Activated CD4-positive, alpha-beta T cell treated with anti-CD3 and anti-CD28 coated beads for 36 hours (primary cell): ENCODE data around the gene FANCI. TPM values are rescaled to one million over a fixed set of nuclear protein-coding genes. Genes with fewer than 3 reads are reported as not detected.

Experiments
- ATAC-seq: fragments of 200-7000 bp; cut with Tn5 transposase; one replicate; pipeline ENCODE4 v1.10.0; 2021; ENCODE audit warnings: mild to moderate bottlenecking, moderate library complexity
- CTCF ChIA-PET: fragments of 350-600 bp; sonication (Branson Sonifier 250); formaldehyde crosslinking; loops from one replicate; lab custom pipeline; 2021; ENCODE audit warnings: antibody characterized with exemption; lab: Charles Lee
- POLR2A ChIA-PET: fragments of 350-600 bp; sonication (Branson Sonifier 250); formaldehyde crosslinking; loops from one replicate; lab custom pipeline; 2021; ENCODE audit warnings: antibody characterized with exemption, inconsistent platforms; lab: Charles Lee
- DNase-seq: peaks from one replicate; pipeline ENCODE4 v3.0.0-alpha.2; 2020
- H3K27ac Mint-ChIP-seq: one replicate; pipeline ENCODE4 v1.8.0; 2021; ENCODE audit warnings: mixed read lengths
- H3K27me3 Mint-ChIP-seq: one replicate; pipeline ENCODE4 v1.8.0; 2021; ENCODE audit warnings: mixed read lengths
- H3K36me3 Mint-ChIP-seq: one replicate; pipeline ENCODE4 v1.8.0; 2021; ENCODE audit warnings: low read depth, mixed read lengths
- H3K4me1 Mint-ChIP-seq: one replicate; pipeline ENCODE4 v1.8.0; 2021; ENCODE audit warnings: mixed read lengths
- H3K4me3 Mint-ChIP-seq: one replicate; pipeline ENCODE4 v1.8.0; 2021; ENCODE audit warnings: mild to moderate bottlenecking, moderate library complexity, mixed read lengths
- H3K9me3 Mint-ChIP-seq: one replicate; pipeline ENCODE4 v1.8.0; 2021; ENCODE audit warnings: low read depth, mixed read lengths
- intact Hi-C, 2 experiments: fragments of 100-400 bp; cut with DNase I in 1 of 2; cut with micrococcal nuclease in 1 of 2; formaldehyde crosslinking; loops; one replicate each; pipeline versions ENCODE4 v1.14.2 to v1.15.1; 2022 to 2024; cut with DNase I, micrococcal nuclease
- total RNA-seq, 2 experiments: library from RNA; stranded (reverse); gene quantifications; one replicate each; pipeline ENCODE4 v1.2.3, GENCODE V29; 2021

FANCI gene
- total RNA-seq, 2 experiments from 2014 or later: 150 to 199 TPM

DNA sequence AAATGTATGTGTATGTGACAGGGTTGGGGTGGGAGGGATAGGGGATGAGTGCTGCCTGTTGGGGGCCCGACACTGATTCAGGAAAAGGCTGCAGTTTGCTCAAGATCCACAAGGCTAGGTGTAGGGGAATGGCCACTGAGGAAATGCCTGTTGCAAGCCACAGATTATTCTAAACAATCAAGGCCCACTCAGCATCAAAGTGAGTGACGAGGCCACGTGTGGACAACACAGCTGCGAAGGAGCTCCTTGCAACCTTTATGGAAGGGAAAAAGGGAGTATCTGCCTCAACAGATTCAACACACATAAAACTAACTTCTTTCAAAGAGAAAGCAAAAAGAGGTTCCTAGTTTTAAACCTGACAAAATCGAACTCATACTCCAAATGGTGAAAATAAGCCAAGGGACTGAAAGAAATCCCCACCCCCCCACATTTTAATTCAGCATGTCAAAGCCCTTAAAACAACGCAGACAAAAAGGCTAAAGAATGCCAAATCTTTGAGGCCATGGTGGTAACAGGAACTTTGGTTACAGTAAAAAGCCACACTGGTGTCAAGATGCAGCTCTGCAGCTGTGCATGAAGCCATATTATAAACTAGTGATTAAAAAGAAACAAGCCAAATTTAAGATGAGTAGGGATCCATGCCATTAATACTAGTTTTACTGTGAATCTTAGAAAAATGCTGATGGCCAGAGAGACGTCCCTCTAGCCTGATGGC, 87.3 kb downstream of the FANCI start:
- peaks cover 2% of the 10 kb centered on the region for H3K27me3 Mint-ChIP-seq
- no peaks in the 10 kb centered on the region for H3K9me3 Mint-ChIP-seq
- CTCF ChIA-PET: interaction anchor here (0.9 to 2.0 kb wide), 3 partner anchors 27 to 124 kb away, joined by 3 to 7 read pairs (median 4); no protein-coding TSS in a partner anchor
- no peak for ATAC-seq
- intact Hi-C loops: loop anchor here in 1 of 2 experiments (5.0 to 10.0 kb wide), 4 partner anchors 264 to 1264 kb away; partner anchors contain the start of genes AEN and HAPLN3
- no peak for DNase-seq
- H3K4me3 Mint-ChIP-seq: peak overlapping the region; percentile 52
- POLR2A ChIA-PET: interaction anchor here (0.6 to 1.1 kb wide), 2 partner anchors 9 to 220 kb away, joined by 3 read pairs; no protein-coding TSS in a partner anchor
- H3K4me1 Mint-ChIP-seq: peaks cover 59% of the 10 kb centered on the region
- H3K36me3 Mint-ChIP-seq: peaks cover 72% of the 10 kb centered on the region
- H3K27ac Mint-ChIP-seq: peak overlapping the region; percentile 52

DNA sequence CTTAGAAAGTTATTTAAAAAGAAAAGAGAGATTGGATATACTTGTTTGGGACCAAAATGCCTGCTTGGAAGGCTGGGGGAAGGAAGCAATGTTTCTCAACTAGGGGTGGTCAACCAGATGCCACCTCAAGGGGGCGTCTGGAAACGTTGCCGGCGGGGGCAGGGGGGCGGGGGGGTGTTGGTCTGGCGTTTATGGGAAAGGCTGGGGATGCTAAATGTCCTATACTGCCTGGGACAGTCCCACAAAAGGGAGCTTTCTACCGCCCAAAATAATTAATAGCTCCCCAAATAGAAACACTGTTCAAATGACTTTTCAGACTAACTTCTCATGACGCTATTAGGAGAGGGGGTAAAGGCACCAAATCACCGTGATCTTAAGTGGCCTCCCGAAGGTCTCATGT, 88.7 kb downstream of the FANCI start:
- peak overlapping the region; percentile 52 for H3K4me3 Mint-ChIP-seq
- H3K36me3 Mint-ChIP-seq: peaks cover 60% of the 10 kb centered on the region
- H3K9me3 Mint-ChIP-seq: no peaks in the 10 kb centered on the region
- ATAC-seq (no peak), DNase-seq (peak; percentile 32)
- intact Hi-C loops: loop anchor here in 1 of 2 experiments (5.0 to 10.0 kb wide), 4 partner anchors 265 to 1262 kb away; partner anchors contain the start of genes AEN and HAPLN3
- peak overlapping the region; percentile 39 for H3K27ac Mint-ChIP-seq
- ChIA-PET POLR2A (no interaction called here), CTCF (interaction anchor here (0.6 to 1.4 kb wide), 3 partner anchors 13 to 126 kb away, joined by 3 to 4 read pairs (median 4); no protein-coding TSS in a partner anchor)
- peaks cover 2% of the 10 kb centered on the region for H3K27me3 Mint-ChIP-seq
- peaks cover 61% of the 10 kb centered on the region for H3K4me1 Mint-ChIP-seq

DNA sequence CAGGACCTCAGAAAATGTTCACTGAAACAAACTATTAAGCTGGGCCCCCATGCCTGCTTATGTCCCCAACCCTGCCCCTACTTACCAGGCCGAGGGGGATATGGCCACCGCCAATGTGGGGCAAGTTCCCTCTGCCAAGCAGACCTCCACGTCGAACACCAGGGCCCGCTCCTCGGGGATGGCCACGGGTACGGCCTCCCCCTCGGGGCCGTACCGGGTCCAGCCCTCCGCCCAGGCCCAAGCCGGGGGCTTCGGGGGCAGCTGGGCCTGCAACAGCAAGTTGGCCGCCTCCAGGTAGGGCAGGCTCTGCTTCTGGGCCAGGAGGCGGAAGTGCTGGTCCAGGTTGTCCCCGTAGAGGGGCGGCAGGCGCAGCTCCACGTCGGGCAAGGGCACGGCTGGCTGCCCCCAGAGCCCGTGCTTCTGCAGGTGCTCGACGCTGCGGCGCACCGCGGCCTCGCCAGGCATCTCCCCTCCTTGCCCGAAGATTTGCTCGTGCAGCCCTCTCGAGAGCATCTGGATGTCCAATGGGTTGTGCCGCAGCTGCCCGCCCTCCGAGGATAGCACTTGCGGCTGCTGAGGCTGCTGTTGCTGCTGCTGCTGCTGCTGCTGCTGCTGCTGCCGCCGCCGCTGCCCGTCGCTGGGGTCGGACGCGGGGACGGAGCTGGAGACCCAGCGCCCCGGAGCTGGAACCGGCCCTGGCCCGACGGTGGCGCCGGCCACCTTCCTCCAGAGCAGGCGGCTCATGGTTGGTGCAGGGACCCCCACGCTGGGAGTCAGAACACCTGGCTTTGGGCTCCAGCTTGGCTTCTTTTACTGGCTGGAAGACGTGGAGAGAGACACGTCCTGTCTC, 89.5 kb downstream of the FANCI start:
- no peak for DNase-seq
- peaks cover 64% of the 10 kb centered on the region for H3K4me1 Mint-ChIP-seq
- CTCF ChIA-PET: interaction anchor here (1.2 to 1.4 kb wide), 2 partner anchors 9 to 14 kb away, joined by 3 to 4 read pairs; no protein-coding TSS in a partner anchor
- intact Hi-C loops: loop anchor here in 1 of 2 experiments (5.0 to 10.0 kb wide), 4 partner anchors 266 to 1262 kb away; partner anchors contain the start of genes AEN and HAPLN3
- H3K27me3 Mint-ChIP-seq: peaks cover 2% of the 10 kb centered on the region
- H3K9me3 Mint-ChIP-seq: no peaks in the 10 kb centered on the region
- ATAC-seq: no peak
- H3K4me3 Mint-ChIP-seq: peak overlapping the region; percentile 80
- H3K36me3 Mint-ChIP-seq: peaks cover 54% of the 10 kb centered on the region
- POLR2A ChIA-PET: interaction anchor here (0.8 kb wide), 1 partner anchor 9 kb away, joined by 4 read pairs; no protein-coding TSS in a partner anchor
- H3K27ac Mint-ChIP-seq: peak overlapping the region; percentile 73

DNA sequence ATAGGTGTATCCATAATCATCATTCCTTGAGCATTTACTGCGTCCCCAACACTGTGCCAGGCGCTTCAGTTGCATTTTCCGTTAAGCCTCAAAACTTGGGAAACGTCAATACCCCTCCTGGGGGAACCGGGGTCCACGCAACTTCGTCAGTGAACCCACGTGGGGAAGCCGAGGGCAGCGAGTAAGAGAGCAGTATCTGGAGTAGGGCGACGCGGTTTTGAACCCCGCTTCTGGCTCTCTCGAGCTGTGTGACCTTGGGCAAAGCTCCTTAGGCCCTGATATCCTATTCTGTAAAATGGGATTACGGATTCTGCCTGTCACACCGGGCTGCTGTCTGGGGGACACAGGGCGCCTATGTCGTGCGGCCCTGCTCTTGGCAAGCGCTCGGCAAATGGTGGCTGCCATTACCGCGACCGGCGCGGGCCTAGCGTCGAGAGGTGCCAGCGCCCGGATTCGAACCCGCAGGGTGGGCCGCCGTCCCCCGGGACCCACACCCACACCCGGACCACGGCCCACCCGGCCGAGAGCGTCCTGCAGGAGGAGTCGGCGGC, 90.3 kb downstream of the FANCI start:
- no peaks in the 10 kb centered on the region for H3K9me3 Mint-ChIP-seq
- DNase-seq: no peak
- CTCF ChIA-PET: interaction anchor here (0.7 to 5.6 kb wide), 6 partner anchors 10 to 166 kb away, joined by 3 to 58 read pairs (median 4); no protein-coding TSS in a partner anchor
- peaks cover 47% of the 10 kb centered on the region for H3K36me3 Mint-ChIP-seq
- peaks cover 2% of the 10 kb centered on the region for H3K27me3 Mint-ChIP-seq
- POLR2A ChIA-PET: interaction anchor here (1.5 kb wide), 1 partner anchor 128 kb away, joined by 6 read pairs; no protein-coding TSS in a partner anchor
- ATAC-seq: peak; percentile 2
- H3K4me3 Mint-ChIP-seq: peak overlapping the region; percentile 80
- intact Hi-C loops: loop anchor here (1.0 to 10.0 kb wide), 11 partner anchors 24 to 1261 kb away; partner anchors contain the start of genes ABHD2 (in 1 of the 2), AEN (in 1 of the 2), HAPLN3 (in 1 of the 2) and TICRR (in 1 of the 2)
- H3K27ac Mint-ChIP-seq: peak overlapping the region; percentile 73
- peaks cover 63% of the 10 kb centered on the region for H3K4me1 Mint-ChIP-seq

DNA sequence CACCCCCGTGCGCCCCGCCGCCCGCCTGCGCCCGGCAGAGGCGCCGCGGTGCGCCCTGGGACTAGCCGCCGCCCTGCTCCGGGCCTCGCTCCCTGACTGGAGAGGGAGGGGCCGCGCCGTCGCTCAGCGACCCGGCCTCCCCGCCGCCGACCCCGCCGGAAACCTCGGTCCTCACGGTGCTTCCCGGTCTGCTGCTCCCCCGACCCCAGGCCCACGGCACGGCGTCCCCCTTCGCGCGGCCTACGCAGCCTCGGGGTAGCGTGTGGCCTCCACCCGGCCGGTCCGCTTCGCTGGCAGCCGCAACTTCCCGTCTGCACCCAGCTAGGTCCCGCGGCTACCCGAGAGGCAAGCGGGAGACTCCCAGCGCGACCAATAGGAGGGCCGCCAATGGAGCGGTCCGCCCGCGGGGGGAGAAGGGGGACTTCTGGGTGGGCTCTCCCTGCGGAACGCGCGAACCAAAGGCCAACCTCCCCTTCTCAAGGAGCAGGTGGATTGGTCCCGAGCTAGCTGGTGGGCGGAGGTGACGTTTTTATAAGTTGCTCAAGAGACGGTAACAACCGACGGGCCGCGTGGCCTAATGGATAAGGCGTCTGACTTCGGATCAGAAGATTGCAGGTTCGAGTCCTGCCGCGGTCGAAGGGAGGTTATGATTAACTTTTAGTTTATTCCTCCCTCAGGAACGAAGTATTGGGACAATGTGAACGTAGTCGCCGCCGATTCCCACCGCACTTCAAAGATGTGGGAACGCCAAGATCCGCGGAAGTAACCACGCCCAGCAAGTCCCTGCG, 90.9 kb downstream of the FANCI start, which contains the start of gene POLG:
Gene POLG (minus strand): TSS at position 315 of the 788 bp plus-strand sequence. CDS start 1,070 bp downstream, outside the sequence.
- CTCF ChIA-PET: interaction anchor here (0.7 to 5.6 kb wide), 9 partner anchors 10 to 240 kb away, joined by 3 to 58 read pairs (median 4); partner anchors contain the start of gene TICRR
- POLR2A ChIA-PET: interaction anchor here (0.6 to 1.5 kb wide), 2 partner anchors 57 to 128 kb away, joined by 3 to 6 read pairs; no protein-coding TSS in a partner anchor
- DNase-seq (peak; percentile 99), ATAC-seq (peak; percentile 92)
- Mint-ChIP-seq H3K9me3 (no peaks in the 10 kb centered on the region), H3K27me3 (peaks cover 2% of the 10 kb centered on the region), H3K27ac (peak within 1 kb of the TSS; percentile 87), H3K4me1 (peaks cover 56% of the 10 kb centered on the region), H3K4me3 (peak within 1 kb of the TSS; percentile 80), H3K36me3 (peaks cover 40% of the 10 kb centered on the region)
- intact Hi-C loops: loop anchor here (1.0 to 10.0 kb wide), 13 partner anchors 24 to 1260 kb away; partner anchors contain the start of genes ABHD2 (in 1 of the 2), AEN (in 1 of the 2), AP3S2 (in 1 of the 2) and HAPLN3 (in 1 of the 2)

DNA sequence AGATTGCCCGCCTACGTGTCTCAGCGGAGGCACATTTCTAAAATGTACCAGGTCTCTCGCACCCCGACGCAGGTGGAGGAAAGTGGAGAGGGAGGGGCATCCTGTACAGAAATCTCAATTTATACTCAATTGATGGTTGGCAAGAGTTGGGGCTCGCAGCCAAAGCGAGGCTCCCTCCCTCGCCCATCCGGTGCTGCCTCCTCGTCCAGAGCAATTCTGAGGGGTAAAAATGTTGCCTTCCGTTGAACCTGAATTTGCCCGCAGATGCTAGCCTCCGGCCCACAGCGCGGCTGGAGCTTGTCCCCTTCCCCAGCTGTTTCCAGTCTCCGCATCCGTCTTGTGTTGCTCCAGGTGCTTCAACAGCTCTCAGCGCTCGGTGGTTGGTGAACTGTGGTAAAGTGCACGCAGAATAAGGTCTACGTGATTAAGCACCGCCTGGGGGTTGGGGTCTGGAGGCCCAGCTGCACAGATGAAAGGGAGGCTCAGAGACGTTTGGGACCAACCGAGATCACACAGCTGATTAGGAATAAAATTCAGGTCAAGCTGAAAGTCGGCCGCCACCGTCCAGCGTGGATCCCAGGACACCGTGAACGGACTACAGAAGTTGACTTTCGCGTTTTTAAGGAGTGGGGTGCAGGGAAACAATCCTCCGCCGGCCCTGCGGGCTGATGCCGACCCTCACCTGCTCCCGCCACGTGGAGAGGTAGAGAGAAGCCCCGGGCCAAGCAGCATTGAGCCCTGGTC, 91.7 kb downstream of the FANCI start:
- ChIA-PET POLR2A (interaction anchor here (0.6 to 1.5 kb wide), 2 partner anchors 58 to 129 kb away, joined by 3 to 6 read pairs; no protein-coding TSS in a partner anchor), CTCF (interaction anchor here (0.7 to 5.6 kb wide), 9 partner anchors 18 to 719 kb away, joined by 3 to 58 read pairs (median 4); partner anchors contain the start of gene TICRR)
- Mint-ChIP-seq H3K27ac (peak overlapping the region; percentile 87), H3K9me3 (no peaks in the 10 kb centered on the region), H3K4me1 (peaks cover 48% of the 10 kb centered on the region), H3K27me3 (peaks cover 2% of the 10 kb centered on the region), H3K36me3 (peaks cover 33% of the 10 kb centered on the region), H3K4me3 (peak overlapping the region; percentile 80)
- ATAC-seq: peak; percentile 40
- intact Hi-C loops: loop anchor here (1.0 to 10.0 kb wide), 7 partner anchors 81 to 1259 kb away; partner anchors contain the start of genes ABHD2 (in 1 of the 2), AP3S2 (in 1 of the 2) and HAPLN3 (in 1 of the 2)
- DNase-seq: no peak

DNA sequence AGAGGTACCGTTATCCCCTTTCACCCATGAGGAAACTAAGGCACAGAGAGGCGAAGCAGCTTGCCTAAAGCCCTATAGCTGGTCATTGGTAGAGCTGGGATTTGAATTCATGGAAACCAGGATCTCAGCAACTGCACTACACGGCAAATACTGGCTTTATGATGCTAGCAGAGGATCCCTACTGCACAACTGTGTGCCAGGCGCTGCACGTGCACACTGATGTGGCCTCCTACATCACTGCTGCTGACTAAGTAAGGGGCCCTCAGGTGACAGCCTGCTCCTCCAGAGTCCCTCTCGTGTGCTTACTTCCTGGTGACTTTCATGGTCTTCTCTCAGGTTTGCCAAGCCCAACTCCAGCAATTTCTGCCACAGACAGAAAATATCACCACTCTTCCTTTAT, 94.3 kb downstream of the FANCI start:
- H3K27ac Mint-ChIP-seq: no peak overlapping the region
- H3K9me3 Mint-ChIP-seq: no peaks in the 10 kb centered on the region
- POLR2A ChIA-PET: no interaction called here
- DNase-seq: peak; percentile 56
- intact Hi-C loops: loop anchor here in 1 of 2 experiments (5.0 to 10.0 kb wide), 3 partner anchors 443 to 1257 kb away; partner anchors contain the start of genes AP3S2 and HAPLN3
- ATAC-seq: no peak
- CTCF ChIA-PET: interaction anchor here (1.0 to 5.6 kb wide), 2 partner anchors 20 to 105 kb away, joined by 4 to 58 read pairs; no protein-coding TSS in a partner anchor
- peaks cover 24% of the 10 kb centered on the region for H3K4me1 Mint-ChIP-seq
- H3K36me3 Mint-ChIP-seq: peaks cover 8% of the 10 kb centered on the region
- H3K27me3 Mint-ChIP-seq: peaks cover 2% of the 10 kb centered on the region
- no peak overlapping the region for H3K4me3 Mint-ChIP-seq

DNA sequence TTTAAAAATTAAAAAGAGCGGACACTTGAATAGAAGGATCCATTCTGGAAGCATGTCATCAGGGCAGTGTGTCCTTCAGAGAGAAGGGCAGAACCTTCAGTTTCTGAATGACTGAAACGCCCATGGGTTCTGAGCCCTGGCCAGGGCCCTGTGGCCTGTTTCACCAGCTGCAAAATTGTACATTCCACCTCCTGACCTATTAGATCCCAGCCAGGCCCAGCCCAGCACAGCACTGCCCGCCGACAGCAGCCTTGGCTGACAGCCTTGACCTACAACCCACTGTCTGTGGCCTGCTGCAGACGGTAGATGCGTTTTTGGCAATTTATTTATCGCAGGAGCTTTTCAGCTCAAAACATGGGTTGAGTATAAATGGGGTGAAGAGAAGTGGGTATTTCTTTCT, 96.8 kb downstream of the FANCI start:
- Mint-ChIP-seq H3K27me3 (peaks cover 2% of the 10 kb centered on the region), H3K27ac (no peak overlapping the region), H3K36me3 (no peaks in the 10 kb centered on the region), H3K4me1 (peaks cover 13% of the 10 kb centered on the region), H3K4me3 (no peak overlapping the region), H3K9me3 (no peaks in the 10 kb centered on the region)
- ATAC-seq: no peak
- DNase-seq: no peak
- POLR2A ChIA-PET: no interaction called here
- CTCF ChIA-PET: interaction anchor here (1.3 kb wide), 1 partner anchor 16 kb away, joined by 4 read pairs; no protein-coding TSS in a partner anchor
- intact Hi-C loops: no loop called here
